ENCODE measurements around the gene PEF1. TPM values are rescaled to one million over a fixed set of nuclear protein-coding genes. Genes with fewer than 3 reads are reported as not detected.

The PEF1 gene
- total and polyA plus RNA-seq, 2 donors, result 53.7 to 83.1 TPM

DNA sequence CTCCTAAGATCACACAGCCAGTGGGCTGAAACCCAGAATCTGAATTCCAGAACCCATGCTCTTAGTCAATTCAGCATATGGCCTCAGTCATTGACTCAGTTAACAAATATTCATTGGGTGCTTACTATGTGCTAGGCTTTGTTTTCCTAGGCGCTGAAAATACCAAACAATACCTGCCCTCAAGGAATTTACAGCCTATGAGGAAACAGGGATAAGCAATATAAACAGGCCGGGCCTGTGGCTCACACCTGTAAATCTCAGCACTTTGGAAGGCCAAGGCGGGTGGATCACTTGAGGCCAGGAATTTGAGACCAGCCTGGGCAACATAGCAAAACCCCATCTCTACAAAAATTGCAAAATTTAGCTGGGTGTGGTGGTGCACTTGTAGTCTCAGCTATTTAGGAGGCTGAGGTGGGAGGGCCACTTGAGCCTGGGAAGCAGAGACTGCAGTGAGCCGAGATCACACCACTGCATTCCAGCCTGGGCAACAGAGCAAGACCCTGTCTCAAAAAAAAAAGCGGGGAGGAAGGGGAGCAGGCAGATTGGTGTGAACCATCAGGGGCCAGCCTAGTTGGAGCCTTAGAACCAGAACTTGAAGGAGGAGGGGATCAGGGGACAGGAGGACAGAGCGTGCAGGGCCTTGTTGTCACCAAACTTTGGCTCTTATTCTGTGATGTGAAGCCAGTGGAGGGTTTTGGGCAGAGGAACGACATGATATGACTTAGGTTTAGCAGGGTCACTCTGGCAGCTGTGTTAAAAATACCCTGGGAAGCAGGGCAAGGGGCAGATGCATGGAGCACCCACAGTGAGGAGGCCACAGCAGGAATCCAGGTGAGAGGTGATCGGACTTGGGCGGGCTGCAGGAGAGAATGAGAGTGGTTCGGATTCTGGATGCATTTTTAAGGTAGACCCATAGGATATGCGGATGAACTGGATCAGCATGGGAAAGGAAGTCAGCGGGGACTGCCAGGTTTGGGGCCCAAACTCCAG lies 62.6 kb downstream of the PEF1 start:
- Histone ChIP-seq H3K36me3 (ENCODE audit: control insufficient read depth in 2 of 2, insufficient read depth in 2 of 2, low read length in 1 of 2) (no peaks in the 10 kb centered on the region), H3K4me1 (ENCODE audit: control insufficient read depth in 2 of 2, insufficient read depth in 2 of 2, low read length in 2 of 2) (peaks cover 0 to 3% of the 10 kb centered on the region in 2 donors), H3K27ac (ENCODE audit: low read depth in 1 of 2, low read length in 1 of 2) (no peak overlapping the region), H3K4me3 (ENCODE audit: low read length in 2 of 2) (no peak overlapping the region), H3K9me3 (ENCODE audit: control insufficient read depth in 2 of 2, insufficient read depth in 1 of 2, low read length in 1 of 2) (no peaks in the 10 kb centered on the region), H3K27me3 (ENCODE audit: control insufficient read depth in 2 of 2, insufficient read depth in 1 of 2, low read length in 1 of 2) (peaks cover 0 to under 1% of the 10 kb centered on the region in 2 donors)
- DNase-seq (ENCODE audit: low read depth in 6 of 9, low spot score in 9 of 9), result no peak
- WGBS, result 96% methylated on average over 12 of the region's 12 CpGs

DNA sequence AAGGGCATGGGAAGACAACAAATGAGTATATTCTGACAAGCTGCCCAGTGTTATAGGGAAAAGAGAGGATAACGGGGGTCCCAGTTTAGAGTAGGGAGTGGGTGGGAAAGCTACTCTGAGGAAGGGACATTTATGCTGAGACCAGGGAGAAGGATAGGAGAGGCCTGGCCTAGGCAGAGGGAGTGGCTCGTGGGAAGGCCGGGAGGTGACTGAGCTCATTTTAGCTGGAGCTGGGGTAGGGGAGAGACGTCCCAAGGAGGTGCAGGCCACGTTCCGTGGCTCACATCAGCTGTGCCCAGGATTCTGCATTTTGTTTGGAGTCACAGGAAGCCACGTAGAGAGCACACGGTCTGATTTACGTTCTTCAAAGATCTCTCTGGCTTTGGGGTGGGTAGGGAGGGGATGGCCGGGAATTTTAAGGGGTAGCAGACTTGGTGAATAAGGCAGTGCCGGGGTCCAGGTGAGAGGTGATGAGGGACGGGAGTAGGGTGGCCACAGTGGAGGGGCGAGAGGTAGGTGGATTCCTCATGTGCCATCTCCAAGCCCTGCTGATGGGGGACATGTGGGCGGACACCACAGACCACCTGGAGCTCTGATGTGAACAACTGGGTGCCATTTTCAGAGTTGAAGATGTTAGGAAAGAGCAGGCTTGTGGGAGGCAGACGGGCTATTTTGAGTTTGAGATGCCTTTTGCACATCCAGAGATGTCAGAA lies 63.6 kb downstream of the PEF1 start:
- Histone ChIP-seq H3K27me3 (ENCODE audit: control insufficient read depth in 2 of 2, insufficient read depth in 1 of 2, low read length in 1 of 2) (peaks cover 0 to 12% of the 10 kb centered on the region in 2 donors), H3K27ac (ENCODE audit: low read depth in 1 of 2, low read length in 1 of 2) (no peak overlapping the region), H3K36me3 (ENCODE audit: control insufficient read depth in 2 of 2, insufficient read depth in 2 of 2, low read length in 1 of 2) (no peaks in the 10 kb centered on the region), H3K4me3 (ENCODE audit: low read length in 2 of 2) (no peak overlapping the region), H3K9me3 (ENCODE audit: control insufficient read depth in 2 of 2, insufficient read depth in 1 of 2, low read length in 1 of 2) (no peaks in the 10 kb centered on the region), H3K4me1 (ENCODE audit: control insufficient read depth in 2 of 2, insufficient read depth in 2 of 2, low read length in 2 of 2) (peaks cover 2 to 9% of the 10 kb centered on the region in 2 donors)
- 95% methylated on average over 15 of the region's 15 CpGs for WGBS
- no peak for DNase-seq (ENCODE audit: low read depth in 6 of 9, low spot score in 9 of 9)

DNA sequence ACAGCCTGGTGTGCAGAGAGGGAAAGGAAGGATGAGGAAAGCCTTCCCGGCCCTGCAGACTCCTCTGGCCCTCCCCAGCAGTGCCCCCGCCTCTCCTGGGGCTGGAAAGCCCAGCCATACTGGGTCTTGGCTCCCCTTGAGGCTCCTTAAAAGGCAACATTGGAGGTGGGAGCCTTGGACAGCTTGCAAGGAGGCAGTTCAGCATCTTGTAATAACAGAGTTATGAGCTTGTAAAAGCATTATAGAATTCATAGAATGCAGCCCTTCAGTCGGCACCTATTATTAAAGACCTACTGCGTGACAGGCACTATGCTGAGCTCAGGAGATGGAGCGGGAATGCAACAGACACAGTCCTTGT lies 64.2 kb downstream of the PEF1 start:
- Histone ChIP-seq H3K4me3 (ENCODE audit: low read length in 2 of 2) (no peak overlapping the region), H3K4me1 (ENCODE audit: control insufficient read depth in 2 of 2, insufficient read depth in 2 of 2, low read length in 2 of 2) (peaks cover 2 to 10% of the 10 kb centered on the region in 2 donors), H3K27me3 (ENCODE audit: control insufficient read depth in 2 of 2, insufficient read depth in 1 of 2, low read length in 1 of 2) (peaks cover 0 to 15% of the 10 kb centered on the region in 2 donors), H3K27ac (ENCODE audit: low read depth in 1 of 2, low read length in 1 of 2) (no peak overlapping the region), H3K9me3 (ENCODE audit: control insufficient read depth in 2 of 2, insufficient read depth in 1 of 2, low read length in 1 of 2) (no peaks in the 10 kb centered on the region), H3K36me3 (ENCODE audit: control insufficient read depth in 2 of 2, insufficient read depth in 2 of 2, low read length in 1 of 2) (no peaks in the 10 kb centered on the region)
- no peak for DNase-seq (ENCODE audit: low read depth in 6 of 9, low spot score in 9 of 9)
- WGBS, result 95% methylated on average over 5 of the region's 5 CpGs

Other genes starting within 250 kb of the PEF1 start
- gene SERINC2, start 231.7 kb downstream of the PEF1 start, total RNA-seq, result 1.5 TPM
- 15.6 TPM for gene SERINC2, start 231.7 kb downstream of the PEF1 start, polyA plus RNA-seq
- gene TINAGL1, start 68.4 kb downstream of the PEF1 start, total RNA-seq, result 6.3 TPM
- gene TINAGL1, start 68.4 kb downstream of the PEF1 start, polyA plus RNA-seq, result 26.7 TPM
- not detected for gene HCRTR1, start 27.2 kb downstream of the PEF1 start, total RNA-seq
- gene HCRTR1, start 27.2 kb downstream of the PEF1 start, polyA plus RNA-seq, result 0.02 TPM
- gene COL16A1, start 59.1 kb upstream of the PEF1 start, total RNA-seq, result 32.9 TPM
- gene COL16A1, start 59.1 kb upstream of the PEF1 start, polyA plus RNA-seq, result 39.3 TPM
- 6.0 TPM for gene ADGRB2, start 119.5 kb upstream of the PEF1 start, total RNA-seq
- gene ADGRB2, start 119.5 kb upstream of the PEF1 start, polyA plus RNA-seq, result 24.4 TPM
- gene SPOCD1, start 171.1 kb upstream of the PEF1 start, total RNA-seq, result 2.5 TPM
- gene SPOCD1, start 171.1 kb upstream of the PEF1 start, polyA plus RNA-seq, result 0.41 TPM